GM12873 (cell line): ENCODE results near the gene PLXDC2.

Experiments used
- TF ChIP-seq, protein P1 (sequence below): IDR thresholded peaks from 2 replicates; pipeline ENCODE4 v1.5.1; 2012; ENCODE audit warnings: low read depth, mild to moderate bottlenecking, moderate library complexity, low read length, control low read depth; ENCODE audit not compliant: insufficient read depth; ENCODE audit errors: missing control alignments

Gene PLXDC2

DNA sequence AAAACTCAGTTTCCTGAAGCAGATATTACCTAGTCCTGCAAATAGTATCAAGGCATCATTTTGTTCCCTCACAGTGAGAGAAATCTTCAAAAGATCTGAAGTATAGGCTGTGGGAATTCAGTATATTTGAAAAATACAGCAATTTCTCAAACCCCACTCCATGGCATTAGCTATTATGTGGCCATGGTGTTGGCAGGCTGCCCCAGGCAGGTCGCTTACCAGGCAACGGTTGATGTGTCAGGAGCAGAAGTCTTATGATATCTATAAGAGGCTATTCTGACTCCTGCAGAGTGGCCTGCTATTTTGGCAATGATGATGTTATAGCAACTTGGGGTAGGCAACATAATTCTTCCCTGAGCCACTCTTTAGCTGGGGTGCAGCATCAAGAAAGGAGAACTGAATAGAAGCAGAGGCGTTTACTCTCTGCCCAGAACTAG, 187.9 kb downstream of the PLXDC2 start:
- TF ChIP-seq, protein P1, sequence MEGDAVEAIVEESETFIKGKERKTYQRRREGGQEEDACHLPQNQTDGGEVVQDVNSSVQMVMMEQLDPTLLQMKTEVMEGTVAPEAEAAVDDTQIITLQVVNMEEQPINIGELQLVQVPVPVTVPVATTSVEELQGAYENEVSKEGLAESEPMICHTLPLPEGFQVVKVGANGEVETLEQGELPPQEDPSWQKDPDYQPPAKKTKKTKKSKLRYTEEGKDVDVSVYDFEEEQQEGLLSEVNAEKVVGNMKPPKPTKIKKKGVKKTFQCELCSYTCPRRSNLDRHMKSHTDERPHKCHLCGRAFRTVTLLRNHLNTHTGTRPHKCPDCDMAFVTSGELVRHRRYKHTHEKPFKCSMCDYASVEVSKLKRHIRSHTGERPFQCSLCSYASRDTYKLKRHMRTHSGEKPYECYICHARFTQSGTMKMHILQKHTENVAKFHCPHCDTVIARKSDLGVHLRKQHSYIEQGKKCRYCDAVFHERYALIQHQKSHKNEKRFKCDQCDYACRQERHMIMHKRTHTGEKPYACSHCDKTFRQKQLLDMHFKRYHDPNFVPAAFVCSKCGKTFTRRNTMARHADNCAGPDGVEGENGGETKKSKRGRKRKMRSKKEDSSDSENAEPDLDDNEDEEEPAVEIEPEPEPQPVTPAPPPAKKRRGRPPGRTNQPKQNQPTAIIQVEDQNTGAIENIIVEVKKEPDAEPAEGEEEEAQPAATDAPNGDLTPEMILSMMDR, result no peak

DNA sequence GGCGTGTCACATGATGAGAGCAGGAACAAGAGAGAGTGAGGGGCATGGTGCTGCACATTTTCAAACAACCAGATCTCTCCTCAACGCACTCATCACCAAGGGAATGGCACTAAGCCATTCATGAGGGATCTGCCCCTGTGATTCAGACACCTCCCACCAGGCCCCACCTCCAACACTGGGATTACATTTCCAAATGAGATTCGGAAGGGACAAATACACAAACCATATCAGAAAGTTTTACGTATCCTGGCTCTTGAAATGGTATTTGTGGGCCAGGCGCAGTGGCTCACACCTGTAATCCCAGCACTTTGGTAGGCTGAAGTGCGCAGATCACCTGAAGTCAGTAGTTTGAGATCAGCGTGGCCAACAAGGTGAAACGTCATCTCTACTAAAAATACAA, 189.4 kb downstream of the PLXDC2 start:
- TF ChIP-seq, protein P1, result no peak

DNA sequence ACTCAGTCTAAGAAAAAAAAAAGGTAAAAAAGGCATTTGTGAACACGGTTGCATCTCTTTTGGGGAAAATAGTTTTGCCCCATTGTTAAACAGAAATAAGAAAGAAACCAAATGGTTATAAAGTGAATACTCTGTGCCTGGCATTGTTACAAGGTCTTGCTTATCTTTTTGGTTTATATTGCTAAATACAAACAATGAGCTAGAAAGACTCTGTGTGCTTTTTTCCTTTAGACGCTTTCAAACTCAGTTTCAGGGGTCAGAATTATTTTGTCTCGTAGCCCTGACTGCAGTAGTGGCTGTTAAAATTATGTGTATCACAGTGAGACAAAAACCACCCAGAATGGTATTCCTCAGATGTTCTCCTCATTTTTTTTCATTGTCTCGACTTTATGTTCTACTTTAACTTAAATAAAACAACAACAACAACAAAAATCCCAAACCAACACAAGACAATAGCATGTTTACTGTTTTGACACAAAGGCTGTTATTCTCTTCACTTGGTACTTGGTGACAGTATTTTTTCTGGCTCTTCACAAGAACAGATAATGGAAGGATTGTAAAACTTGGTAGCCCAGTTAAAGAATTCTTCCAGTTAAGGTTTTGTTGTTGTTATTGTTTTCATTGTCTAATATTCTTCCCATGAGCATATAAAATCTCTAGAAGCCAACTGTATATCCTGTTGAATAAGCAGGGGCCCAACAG, 190.1 kb downstream of the PLXDC2 start:
- TF ChIP-seq, protein P1, result no peak

DNA sequence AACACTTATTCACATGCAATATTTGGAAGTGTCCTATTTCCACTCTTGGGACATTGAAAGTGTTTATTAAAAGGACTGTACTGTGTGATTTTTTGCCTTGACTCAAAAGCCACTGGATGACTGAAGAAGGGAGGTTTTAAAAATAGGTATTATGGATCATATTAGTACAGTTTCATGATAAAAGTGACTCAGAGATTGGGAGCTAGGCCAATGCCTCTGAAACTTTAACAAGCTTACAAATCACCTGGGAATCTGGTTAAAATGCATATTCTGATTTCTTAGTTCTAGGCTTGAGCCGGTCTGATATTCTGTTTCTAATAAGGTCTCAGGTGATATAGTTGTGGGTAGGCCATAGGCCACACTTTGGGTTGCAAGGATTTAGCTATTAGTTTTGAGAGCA, 191.2 kb downstream of the PLXDC2 start:
- TF ChIP-seq, protein P1, result no peak

DNA sequence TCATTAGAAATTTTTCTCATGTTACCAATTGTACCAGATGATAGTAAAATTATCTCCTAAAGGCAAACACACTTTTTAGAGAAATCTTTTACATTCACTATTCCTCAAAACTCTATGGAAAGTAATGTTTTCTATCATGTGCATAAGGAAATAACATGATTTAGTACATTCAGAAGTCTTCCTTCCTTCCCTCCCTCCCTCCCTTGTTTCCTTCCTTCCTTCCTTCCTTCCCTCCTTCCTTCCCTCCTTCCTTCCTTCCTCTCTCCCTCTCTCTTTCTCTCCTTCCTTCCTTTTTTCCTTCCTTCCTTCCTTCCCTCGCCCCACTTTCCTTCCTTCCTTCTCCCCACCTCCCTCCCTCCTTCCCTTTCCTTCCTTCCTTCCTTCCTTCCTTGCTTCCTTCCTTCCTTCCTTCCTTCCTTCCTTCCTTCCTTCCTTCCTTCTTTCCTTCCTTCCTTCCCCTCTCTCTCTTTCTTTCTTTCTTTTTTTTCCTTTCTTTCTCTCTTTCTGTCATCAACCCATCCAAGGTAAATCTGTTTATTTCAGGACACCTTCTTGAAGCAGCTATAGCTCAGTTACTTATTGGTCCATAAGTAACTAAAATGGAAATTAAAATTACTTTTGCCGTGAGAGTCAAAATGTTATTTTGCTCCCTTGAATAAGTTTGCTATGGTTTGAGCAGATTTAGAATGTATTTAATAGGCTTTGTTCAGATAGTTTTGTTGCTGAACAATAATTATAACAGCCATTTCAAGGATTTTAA, 197.9 kb downstream of the PLXDC2 start:
- TF ChIP-seq, protein P1, result no peak

DNA sequence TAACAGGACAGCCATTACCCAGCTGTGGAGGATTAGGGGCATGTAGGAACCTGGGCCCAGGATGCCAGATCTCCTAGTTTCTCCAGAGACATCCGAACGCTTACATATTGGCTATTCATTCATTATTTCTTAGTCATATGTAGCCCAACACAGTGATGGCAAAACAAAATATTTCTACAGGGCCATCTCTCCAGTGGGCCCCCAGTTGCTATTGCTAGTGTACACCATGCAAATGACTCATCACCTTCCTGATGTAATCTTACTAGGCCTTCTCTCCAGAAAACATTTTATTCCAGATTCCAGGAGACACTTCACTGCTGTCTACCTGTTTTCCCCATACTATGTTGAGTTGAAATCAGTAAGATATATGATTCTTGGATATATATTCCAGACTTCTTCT, 201.7 kb downstream of the PLXDC2 start:
- TF ChIP-seq, protein P1, result no peak

DNA sequence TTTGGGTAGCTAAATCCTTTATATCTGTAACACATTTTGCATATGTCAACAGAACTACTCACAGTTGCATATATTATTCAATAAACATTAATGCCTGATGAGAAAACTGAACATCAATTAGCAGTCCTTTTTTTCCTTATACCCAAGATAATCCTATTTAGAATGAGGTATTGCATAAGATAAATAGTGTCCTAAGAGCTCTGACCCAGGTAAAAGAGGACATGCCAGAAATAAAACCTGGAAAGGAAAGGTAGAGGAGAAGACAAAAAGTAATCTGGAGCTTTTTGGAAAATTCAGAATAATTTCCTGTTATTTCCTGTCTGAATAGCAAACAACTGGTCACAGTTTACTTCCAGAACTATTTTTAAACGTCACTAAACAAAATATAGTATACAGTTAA, 204.4 kb downstream of the PLXDC2 start:
- TF ChIP-seq, protein P1, result no peak
